Measurements from ENCODE around the gene LAPTM5. TPM values are rescaled to one million over a fixed set of nuclear protein-coding genes. Genes with fewer than 3 reads are reported as not detected.

Gene LAPTM5
- total RNA-seq, 4 donors from 2014 or later = 25.3 to 97.3 (median 46.4) TPM

DNA sequence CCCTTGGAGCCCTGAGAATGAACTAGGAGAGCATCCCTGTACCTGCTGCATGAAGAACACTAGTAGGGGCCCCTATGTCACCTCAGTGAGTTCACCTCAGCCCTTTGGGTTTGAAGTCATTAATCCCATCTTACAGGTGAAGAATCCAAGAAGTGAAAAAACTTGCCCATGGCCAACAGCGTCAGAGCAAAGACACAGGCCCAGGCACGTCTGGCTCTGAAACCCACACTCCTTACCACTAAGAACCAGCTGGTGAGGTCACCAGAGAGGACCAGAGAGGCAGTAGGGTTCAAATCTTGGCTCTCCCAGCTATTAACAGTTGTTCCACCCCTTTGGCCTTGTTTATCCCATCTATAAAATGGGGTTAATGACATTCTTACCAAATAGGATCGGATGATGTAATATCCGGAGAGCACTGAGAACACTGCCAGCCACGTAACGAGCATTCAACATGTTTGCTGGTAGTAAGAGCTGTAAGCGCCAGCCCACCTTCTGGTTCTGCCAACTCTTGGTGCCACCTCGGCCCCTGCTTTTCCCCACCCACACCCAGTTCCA lies 43.0 kb downstream of the LAPTM5 start:
- Histone ChIP-seq H3K9me3 (no peaks in the 10 kb centered on the region), H3K27me3 (no peaks in the 10 kb centered on the region), H3K36me3 (no peaks in the 10 kb centered on the region), H3K4me3 (replicated peaks in 1 of 3) (no peak overlapping the region), H3K4me1 (peaks cover 6 to 10% of the 10 kb centered on the region in 2 donors), H3K27ac (no peak overlapping the region)
- intact Hi-C loops (cut with DNase I) = no loop called here
- TF ChIP-seq, protein P1, sequence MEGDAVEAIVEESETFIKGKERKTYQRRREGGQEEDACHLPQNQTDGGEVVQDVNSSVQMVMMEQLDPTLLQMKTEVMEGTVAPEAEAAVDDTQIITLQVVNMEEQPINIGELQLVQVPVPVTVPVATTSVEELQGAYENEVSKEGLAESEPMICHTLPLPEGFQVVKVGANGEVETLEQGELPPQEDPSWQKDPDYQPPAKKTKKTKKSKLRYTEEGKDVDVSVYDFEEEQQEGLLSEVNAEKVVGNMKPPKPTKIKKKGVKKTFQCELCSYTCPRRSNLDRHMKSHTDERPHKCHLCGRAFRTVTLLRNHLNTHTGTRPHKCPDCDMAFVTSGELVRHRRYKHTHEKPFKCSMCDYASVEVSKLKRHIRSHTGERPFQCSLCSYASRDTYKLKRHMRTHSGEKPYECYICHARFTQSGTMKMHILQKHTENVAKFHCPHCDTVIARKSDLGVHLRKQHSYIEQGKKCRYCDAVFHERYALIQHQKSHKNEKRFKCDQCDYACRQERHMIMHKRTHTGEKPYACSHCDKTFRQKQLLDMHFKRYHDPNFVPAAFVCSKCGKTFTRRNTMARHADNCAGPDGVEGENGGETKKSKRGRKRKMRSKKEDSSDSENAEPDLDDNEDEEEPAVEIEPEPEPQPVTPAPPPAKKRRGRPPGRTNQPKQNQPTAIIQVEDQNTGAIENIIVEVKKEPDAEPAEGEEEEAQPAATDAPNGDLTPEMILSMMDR (IDR thresholded peaks at IDR 0.05) = no peak
- no peak for TF ChIP-seq POLR2A (IDR thresholded peaks at IDR 0.05)
- 97 to 98% methylated on average over 8 of the region's 8 CpGs for WGBS, 2 donors
- no peak for DNase-seq

DNA sequence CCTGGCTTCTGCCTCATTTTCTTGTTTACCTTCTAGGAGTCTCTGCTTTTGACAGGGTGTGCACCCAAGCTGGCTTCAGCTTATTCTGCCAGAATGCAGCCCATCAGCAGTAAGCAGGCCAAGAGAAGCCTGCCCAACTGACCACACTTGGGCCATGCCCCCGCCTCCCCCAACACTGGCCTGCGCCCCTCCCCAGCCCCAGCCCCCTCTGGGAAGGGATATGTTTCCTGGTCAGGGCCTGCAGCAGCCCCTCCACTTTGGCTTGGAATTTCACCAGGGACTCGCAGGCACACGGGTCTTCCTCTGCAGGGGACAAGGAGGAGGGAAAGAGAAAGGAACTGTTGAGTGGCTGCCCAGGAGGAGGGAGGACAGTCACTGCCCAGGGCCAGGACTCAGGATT lies 43.5 kb downstream of the LAPTM5 start:
- Histone ChIP-seq H3K27me3 (no peaks in the 10 kb centered on the region), H3K27ac (no peak overlapping the region), H3K4me1 (peaks cover 3 to 4% of the 10 kb centered on the region in 2 donors), H3K4me3 (replicated peaks in 1 of 3) (no peak overlapping the region), H3K36me3 (no peaks in the 10 kb centered on the region), H3K9me3 (no peaks in the 10 kb centered on the region)
- TF ChIP-seq POLR2A (IDR thresholded peaks at IDR 0.05) = no peak
- TF ChIP-seq, protein P1 (IDR thresholded peaks at IDR 0.05) = no peak
- DNase-seq = no peak
- intact Hi-C loops (cut with DNase I) = no loop called here
- WGBS, 2 donors = 58 to 61% methylated on average over 4 of the region's 4 CpGs

- no peak overlapping the region for H3K27ac ChIP-seq
- H3K9me3 ChIP-seq = no peaks in the 10 kb centered on the region
- H3K27me3 ChIP-seq = no peaks in the 10 kb centered on the region
- 58 to 62% methylated on average over 12 of the region's 12 CpGs for WGBS, 2 donors
- H3K4me3 ChIP-seq (replicated peaks in 1 of 3) = no peak overlapping the region
- no peak for TF ChIP-seq POLR2A (IDR thresholded peaks at IDR 0.05)
- TF ChIP-seq, protein P1 (IDR thresholded peaks at IDR 0.05) = no peak
- H3K4me1 ChIP-seq = no peaks in the 10 kb centered on the region
- DNase-seq = no peak
- intact Hi-C loops (cut with DNase I) = no loop called here
- no peaks in the 10 kb centered on the region for H3K36me3 ChIP-seq
Observed at GRCh38 chr1:30713311-30713710, 44.3 kb downstream of the LAPTM5 start.

GRCh38 chr1:30712583-30712982 lies 45.0 kb downstream of the LAPTM5 start:
- no peak overlapping the region for H3K4me3 ChIP-seq (replicated peaks in 1 of 3)
- WGBS, 2 donors = 90 to 91% methylated on average over 6 of the region's 6 CpGs
- no peaks in the 10 kb centered on the region for H3K27me3 ChIP-seq
- intact Hi-C loops (cut with DNase I) = no loop called here
- TF ChIP-seq, protein P1 (IDR thresholded peaks at IDR 0.05) = no peak
- TF ChIP-seq POLR2A (IDR thresholded peaks at IDR 0.05) = no peak
- H3K9me3 ChIP-seq = no peaks in the 10 kb centered on the region
- no peak for DNase-seq
- no peaks in the 10 kb centered on the region for H3K4me1 ChIP-seq
- H3K27ac ChIP-seq = no peak overlapping the region
- no peaks in the 10 kb centered on the region for H3K36me3 ChIP-seq

GRCh38 chr1:30710407-30710806 lies 47.2 kb downstream of the LAPTM5 start:
- WGBS, 2 donors = 77 to 80% methylated on average over 2 of the region's 2 CpGs
- no peak overlapping the region for H3K4me3 ChIP-seq (replicated peaks in 1 of 3)
- no peaks in the 10 kb centered on the region for H3K36me3 ChIP-seq
- no peak overlapping the region for H3K27ac ChIP-seq
- no peak for DNase-seq
- TF ChIP-seq POLR2A (IDR thresholded peaks at IDR 0.05) = no peak
- TF ChIP-seq, protein P1 (IDR thresholded peaks at IDR 0.05) = no peak
- H3K27me3 ChIP-seq = no peaks in the 10 kb centered on the region
- H3K4me1 ChIP-seq = no peaks in the 10 kb centered on the region
- intact Hi-C loops (cut with DNase I) = no loop called here
- H3K9me3 ChIP-seq = no peaks in the 10 kb centered on the region

Measured in thyroid gland (tissue), 4 donors.